CD14-positive monocyte (primary cell): ENCODE data around the gene BTC. TPM values are rescaled to one million over a fixed set of nuclear protein-coding genes. Genes with fewer than 3 reads are reported as not detected.

Source experiments
- DNase-seq, 3 donors: peaks; one replicate each; pipeline ENCODE4 v3.0.0-alpha.2; 2011 to 2022
- H2AFZ ChIP-seq: 2 replicates; pipeline ENCODE4 v1.6.0; 2012; ENCODE audit warnings: mild to moderate bottlenecking, low read depth, low read length, inconsistent platforms; ENCODE audit not compliant: insufficient read depth, poor library complexity, severe bottlenecking
- H3K27ac ChIP-seq, 2 donors: 1 replicate in 1 of 2; 2 replicates in 1 of 2; pipeline ENCODE4 v1.5.1; 2012 to 2013; ENCODE audit warnings: low read length in 2 of 2, control low read depth in 1 of 2, inconsistent platforms in 1 of 2, low read depth in 1 of 2, mild to moderate bottlenecking in 1 of 2
- H3K27me3 ChIP-seq, 2 donors: one replicate each; pipeline versions ENCODE4 v1.6.0 to v1.6.1; 2011 to 2013; ENCODE audit warnings: low read length in 2 of 2; ENCODE audit not compliant: control insufficient read depth in 2 of 2, insufficient read depth in 2 of 2
- H3K36me3 ChIP-seq, 2 donors: replicated peaks in 1 of 2; 1 replicate in 1 of 2; 2 replicates in 1 of 2; pipeline versions ENCODE4 v1.5.1 to v1.6.1; 2012 to 2013; ENCODE audit warnings: low read length in 2 of 2, control low read depth in 1 of 2, inconsistent platforms in 1 of 2, mild to moderate bottlenecking in 1 of 2; ENCODE audit not compliant: insufficient read depth in 2 of 2, control insufficient read depth in 1 of 2
- H3K4me1 ChIP-seq, 2 donors: 1 replicate in 1 of 2; 2 replicates in 1 of 2; pipeline versions ENCODE4 v1.5.1 to v1.6.1; 2012 to 2013; ENCODE audit warnings: low read length in 2 of 2, control low read depth in 1 of 2, inconsistent platforms in 1 of 2, mild to moderate bottlenecking in 1 of 2, moderate library complexity in 1 of 2; ENCODE audit not compliant: insufficient read depth in 2 of 2, control insufficient read depth in 1 of 2
- H3K4me2 ChIP-seq: replicated peaks from 2 replicates; pipeline ENCODE3; 2012; ENCODE audit warnings: low read length, moderate library complexity, mild to moderate bottlenecking; ENCODE audit not compliant: poor library complexity, severe bottlenecking; ENCODE audit errors: extremely low read depth
- H3K4me3 ChIP-seq, 3 experiments: fragments of 200-600 bp in 1 of 3; sonication (generic) in 1 of 3; replicated peaks in 1 of 3; 1 replicate in 2 of 3; 2 replicates in 1 of 3; pipeline ENCODE4 v1.5.1; 2011 to 2013; ENCODE audit warnings: low read length in 3 of 3, mild to moderate bottlenecking in 3 of 3, control low read depth in 2 of 3, low read depth in 2 of 3, inconsistent platforms in 1 of 3, moderate library complexity in 1 of 3
- H3K79me2 ChIP-seq: 2 replicates; pipeline ENCODE4 v1.6.0; 2012; ENCODE audit warnings: mild to moderate bottlenecking, control low read depth, inconsistent platforms, low read length, moderate library complexity; ENCODE audit not compliant: insufficient read depth
- H3K9ac ChIP-seq: 2 replicates; pipeline ENCODE4 v1.6.0; 2017; ENCODE audit warnings: low read length, mild to moderate bottlenecking; ENCODE audit not compliant: insufficient read depth, poor library complexity, severe bottlenecking
- H3K9me3 ChIP-seq, 2 donors: replicated peaks in 1 of 2; 1 replicate in 1 of 2; 2 replicates in 1 of 2; pipeline versions ENCODE4 v1.5.1 to v1.6.1; 2012 to 2013; ENCODE audit warnings: low read length in 2 of 2, control low read depth in 1 of 2; ENCODE audit not compliant: control insufficient read depth in 1 of 2, insufficient read depth in 1 of 2
- H4K20me1 ChIP-seq: 2 replicates; pipeline ENCODE4 v1.6.0; 2012; ENCODE audit warnings: mild to moderate bottlenecking, low read length, control low read depth, moderate library complexity; ENCODE audit not compliant: insufficient read depth
- H3K27ac Mint-ChIP-seq, 7 donors: one replicate each; pipeline ENCODE4 v1.8.0; 2020; ENCODE audit warnings: mild to moderate bottlenecking in 7 of 7, mixed read lengths in 7 of 7, moderate library complexity in 6 of 7, inconsistent platforms in 2 of 7
- H3K27me3 Mint-ChIP-seq, 3 donors: one replicate each; pipeline ENCODE4 v1.8.0; 2021 to 2022; ENCODE audit warnings: low read depth in 3 of 3, mild to moderate bottlenecking in 3 of 3, mixed read lengths in 3 of 3, moderate library complexity in 3 of 3, inconsistent platforms in 1 of 3
- H3K36me3 Mint-ChIP-seq, 2 donors: one replicate each; pipeline ENCODE4 v1.8.0; 2020; ENCODE audit warnings: mixed read lengths in 2 of 2, inconsistent platforms in 1 of 2, mild to moderate bottlenecking in 1 of 2
- H3K4me1 Mint-ChIP-seq: one replicate; pipeline ENCODE4 v1.8.0; 2020; ENCODE audit warnings: mild to moderate bottlenecking, mixed read lengths
- H3K4me3 Mint-ChIP-seq, 2 donors: one replicate each; pipeline ENCODE4 v1.8.0; 2020; ENCODE audit warnings: mild to moderate bottlenecking in 2 of 2, mixed read lengths in 2 of 2, moderate library complexity in 1 of 2
- H3K9me3 Mint-ChIP-seq, 7 donors: one replicate each; pipeline ENCODE4 v1.8.0; 2020 to 2022; ENCODE audit warnings: mixed read lengths in 7 of 7, mild to moderate bottlenecking in 6 of 7, moderate library complexity in 6 of 7, inconsistent platforms in 2 of 7
- CTCF ChIP-seq: fragments of 200-600 bp; IDR thresholded peaks from one replicate; pipeline ENCODE4 v1.8.0; 2022; ENCODE audit warnings: antibody characterized with exemption, mild to moderate bottlenecking
- WGBS: methylation state at CpG from one replicate; pipeline ENCODE4 v1.1.5; 2013; ENCODE audit warnings: missing lambda C conversion rate; ENCODE audit not compliant: insufficient coverage; 5-methylcytosine and 5-hydroxymethylcytosine counted together
- intact Hi-C, 2 donors: fragments of 100-400 bp; cut with micrococcal nuclease; formaldehyde crosslinking; loops; one replicate each; pipeline versions ENCODE4 v1.15.0 to v1.15.1; 2023
- polyA plus RNA-seq, 3 donors: library from polyadenylated mRNA; depleted of rRNA in 1 of 3; unstranded in 2 of 3; stranded (reverse) in 1 of 3; fragments of 300-500 nt in 2 of 3; fragments of >200 nt in 1 of 3; fragmentation: Illumina TruSeq in 2 of 3; gene quantifications; 1 replicate in 2 of 3; 2 replicates in 1 of 3; pipeline ENCODE4 v1.2.3, GENCODE V29; 2012 to 2021

The BTC gene
- polyA plus RNA-seq, 3 donors: not detected

- H3K27me3 Mint-ChIP-seq: peaks cover 0 to 2% (median 1%) of the 10 kb centered on the region in 3 donors
- Histone ChIP-seq H2AFZ (no peak overlapping the region), H3K9me3 (no peaks in the 10 kb centered on the region), H3K4me2 (no peak overlapping the region), H3K4me1 (no peaks in the 10 kb centered on the region), H3K79me2 (no peaks in the 10 kb centered on the region), H4K20me1 (no peaks in the 10 kb centered on the region), H3K9ac (no peak overlapping the region), H3K4me3 (no peak overlapping the region), H3K36me3 (no peaks in the 10 kb centered on the region), H3K27ac (no peak overlapping the region), H3K27me3 (no peaks in the 10 kb centered on the region)
- no peak for DNase-seq
- no peaks in the 10 kb centered on the region for H3K4me1 Mint-ChIP-seq
- H3K27ac Mint-ChIP-seq: no peak overlapping the region
- 83% methylated on average over 3 of the region's 5 CpGs for WGBS
- H3K36me3 Mint-ChIP-seq: no peaks in the 10 kb centered on the region
- TF ChIP-seq CTCF: no peak
- intact Hi-C loops: no loop called here
- no peak overlapping the region for H3K4me3 Mint-ChIP-seq
- H3K9me3 Mint-ChIP-seq: peaks cover 0 to 4% (median 0%) of the 10 kb centered on the region in 7 donors
Measured at GRCh38 chr4:74758551-74759145, 35.7 kb downstream of the BTC start.

- no peak for TF ChIP-seq CTCF
- H3K27me3 ChIP-seq: no peaks in the 10 kb centered on the region
- H2AFZ ChIP-seq: no peak overlapping the region
- H3K27ac ChIP-seq: no peak overlapping the region
- Mint-ChIP-seq H3K4me1 (no peaks in the 10 kb centered on the region), H3K36me3 (no peaks in the 10 kb centered on the region), H3K27me3 (peaks cover 0 to 2% (median 0%) of the 10 kb centered on the region in 3 donors), H3K9me3 (peaks cover 0 to 4% (median 0%) of the 10 kb centered on the region in 7 donors), H3K27ac (no peak overlapping the region), H3K4me3 (no peak overlapping the region)
- H3K4me3 ChIP-seq: no peak overlapping the region
- H3K9me3 ChIP-seq: no peaks in the 10 kb centered on the region
- H3K9ac ChIP-seq: no peak overlapping the region
- no peak for DNase-seq
- H4K20me1 ChIP-seq: no peaks in the 10 kb centered on the region
- H3K4me1 ChIP-seq: no peaks in the 10 kb centered on the region
- H3K36me3 ChIP-seq: no peaks in the 10 kb centered on the region
- intact Hi-C loops: no loop called here
- no peaks in the 10 kb centered on the region for H3K79me2 ChIP-seq
- H3K4me2 ChIP-seq: no peak overlapping the region
Measured at GRCh38 chr4:74757136-74757535, 37.2 kb downstream of the BTC start.
